Calu3 (cell line): ENCODE measurements around the gene SND1. TPM values are rescaled to one million over a fixed set of nuclear protein-coding genes. Genes with fewer than 3 reads are reported as not detected.

Source experiments
- BruUV-seq: library from RNA; stranded (reverse); fragments of 400-500 nt; replicated peaks from 2 replicates; lab custom pipeline; 2021; lab: Mats Ljungman, UMichigan
- CTCF ChIA-PET: fragments of 300-600 bp; sonication (Branson Sonifier 250); formaldehyde crosslinking; loops from one replicate; lab custom pipeline; 2022; ENCODE audit warnings: antibody characterized with exemption; lab: Charles Lee
- DNase-seq: peaks from one replicate; pipeline ENCODE4 v3.0.0; 2022
- H3K27ac Mint-ChIP-seq: one replicate; pipeline ENCODE4 v1.8.0; 2022; ENCODE audit warnings: mixed read lengths; ENCODE audit not compliant: unreplicated experiment
- H3K27me3 Mint-ChIP-seq: one replicate; pipeline ENCODE4 v1.8.0; 2022; ENCODE audit warnings: mixed read lengths; ENCODE audit not compliant: unreplicated experiment
- H3K36me3 Mint-ChIP-seq: one replicate; pipeline ENCODE4 v1.8.0; 2022; ENCODE audit warnings: mild to moderate bottlenecking, moderate library complexity, mixed read lengths; ENCODE audit not compliant: insufficient read depth, unreplicated experiment
- H3K4me1 Mint-ChIP-seq: one replicate; pipeline ENCODE4 v1.8.0; 2022; ENCODE audit warnings: mild to moderate bottlenecking, low read depth, mixed read lengths; ENCODE audit not compliant: unreplicated experiment
- H3K4me3 Mint-ChIP-seq: one replicate; pipeline ENCODE4 v1.8.0; 2022; ENCODE audit warnings: mild to moderate bottlenecking, low read depth, moderate library complexity, mixed read lengths; ENCODE audit not compliant: unreplicated experiment
- H3K9me3 Mint-ChIP-seq: one replicate; pipeline ENCODE4 v1.8.0; 2022; ENCODE audit warnings: low read depth, mixed read lengths; ENCODE audit not compliant: unreplicated experiment
- CTCF ChIP-seq: fragments of 200-600 bp; IDR thresholded peaks from one replicate; pipeline ENCODE4 v1.8.0; 2022; ENCODE audit warnings: antibody characterized with exemption; ENCODE audit not compliant: unreplicated experiment
- intact Hi-C: fragments of 100-400 bp; cut with micrococcal nuclease; formaldehyde crosslinking; loops from one replicate; pipeline ENCODE4 v1.10.0; 2022; ENCODE audit not compliant: unreplicated experiment
- total RNA-seq: library from RNA; stranded (reverse); gene quantifications from 2 replicates; pipeline ENCODE4 v1.2.3, GENCODE V29; 2022

The SND1 gene
- total RNA-seq, 1 experiment from 2014 or later, result 205 TPM

GRCh38 chr7:127620406-127621233 is 31.4 kb upstream of the SND1 start:
- no peak overlapping the region for H3K27ac Mint-ChIP-seq
- BruUV-seq, result no TSS peak
- H3K27me3 Mint-ChIP-seq, result peaks cover 94% of the 10 kb centered on the region
- no peaks in the 10 kb centered on the region for H3K4me1 Mint-ChIP-seq
- CTCF ChIA-PET, result interaction anchor here (0.8 kb wide), 1 partner anchor 589 kb away, joined by 4 read pairs; no protein-coding TSS in a partner anchor
- no peak for TF ChIP-seq CTCF
- H3K4me3 Mint-ChIP-seq, result no peak overlapping the region
- no peaks in the 10 kb centered on the region for H3K9me3 Mint-ChIP-seq
- no peaks in the 10 kb centered on the region for H3K36me3 Mint-ChIP-seq
- no peak for DNase-seq
- intact Hi-C loops, result no loop called here

DNA sequence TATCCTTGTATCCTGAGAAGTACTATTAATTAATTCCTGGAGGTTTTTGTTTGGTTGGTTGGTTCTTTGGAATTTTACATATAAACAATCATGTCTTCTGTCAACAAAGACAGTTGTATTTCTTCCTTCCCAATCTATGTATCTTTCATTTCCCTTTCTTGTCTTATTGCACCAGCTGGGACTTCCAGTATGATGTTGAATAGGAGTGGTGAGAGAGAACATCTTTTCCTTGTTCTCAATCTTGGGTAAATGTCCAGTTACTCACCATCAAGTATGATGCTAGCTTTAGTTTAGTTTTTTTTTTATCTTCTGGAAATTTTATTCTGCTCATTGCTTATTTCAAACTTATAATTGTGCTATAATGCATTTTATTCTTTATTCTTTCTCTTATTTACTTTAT is 26.7 kb upstream of the SND1 start:
- DNase-seq, result no peak
- Mint-ChIP-seq H3K9me3 (no peaks in the 10 kb centered on the region), H3K36me3 (no peaks in the 10 kb centered on the region), H3K27me3 (peaks cover 47% of the 10 kb centered on the region), H3K4me1 (no peaks in the 10 kb centered on the region), H3K4me3 (no peak overlapping the region), H3K27ac (no peak overlapping the region)
- CTCF ChIA-PET, result no interaction called here
- no TSS peak for BruUV-seq
- no peak for TF ChIP-seq CTCF
- intact Hi-C loops, result no loop called here

GRCh38 chr7:127628445-127628844 is 23.5 kb upstream of the SND1 start:
- no peak overlapping the region for H3K4me3 Mint-ChIP-seq
- no peak for DNase-seq
- CTCF ChIA-PET, result interaction anchor here (1.3 kb wide), 1 partner anchor 11 kb away, joined by 4 read pairs; the partner anchor contains the start of gene PAX4
- BruUV-seq, result no TSS peak
- no peaks in the 10 kb centered on the region for H3K9me3 Mint-ChIP-seq
- H3K36me3 Mint-ChIP-seq, result no peaks in the 10 kb centered on the region
- H3K27me3 Mint-ChIP-seq, result peaks cover 38% of the 10 kb centered on the region
- no peak for TF ChIP-seq CTCF
- H3K4me1 Mint-ChIP-seq, result no peaks in the 10 kb centered on the region
- H3K27ac Mint-ChIP-seq, result no peak overlapping the region
- intact Hi-C loops, result no loop called here

- no TSS peak for BruUV-seq
- H3K27ac Mint-ChIP-seq, result no peak overlapping the region
- no peaks in the 10 kb centered on the region for H3K9me3 Mint-ChIP-seq
- intact Hi-C loops, result no loop called here
- peak; percentile 41 for TF ChIP-seq CTCF
- peak; percentile 63 for DNase-seq
- no peak overlapping the region for H3K4me3 Mint-ChIP-seq
- H3K27me3 Mint-ChIP-seq, result peaks cover 41% of the 10 kb centered on the region
- CTCF ChIA-PET, result interaction anchor here (1.3 kb wide), 1 partner anchor 12 kb away, joined by 4 read pairs; the partner anchor contains the start of gene PAX4
- H3K36me3 Mint-ChIP-seq, result no peaks in the 10 kb centered on the region
- no peaks in the 10 kb centered on the region for H3K4me1 Mint-ChIP-seq
Observed at GRCh38 chr7:127629268-127629854, 22.6 kb upstream of the SND1 start.
